Skin of body (tissue), 2 donors: Measurements from ENCODE around the gene DDX49. TPM values are rescaled to one million over a fixed set of nuclear protein-coding genes. Genes with fewer than 3 reads are reported as not detected.

Source experiments
- DNase-seq: peaks from one replicate; lab custom pipeline; 2025; lab: John Stamatoyannopoulos, UW
- total RNA-seq: library from RNA; depleted of rRNA; stranded (reverse); fragments of >200 nt; gene quantifications from one replicate; pipeline ENCODE4 v1.2.3, GENCODE V29; 2014

DDX49 gene
- total RNA-seq = 31.8 TPM

DNA sequence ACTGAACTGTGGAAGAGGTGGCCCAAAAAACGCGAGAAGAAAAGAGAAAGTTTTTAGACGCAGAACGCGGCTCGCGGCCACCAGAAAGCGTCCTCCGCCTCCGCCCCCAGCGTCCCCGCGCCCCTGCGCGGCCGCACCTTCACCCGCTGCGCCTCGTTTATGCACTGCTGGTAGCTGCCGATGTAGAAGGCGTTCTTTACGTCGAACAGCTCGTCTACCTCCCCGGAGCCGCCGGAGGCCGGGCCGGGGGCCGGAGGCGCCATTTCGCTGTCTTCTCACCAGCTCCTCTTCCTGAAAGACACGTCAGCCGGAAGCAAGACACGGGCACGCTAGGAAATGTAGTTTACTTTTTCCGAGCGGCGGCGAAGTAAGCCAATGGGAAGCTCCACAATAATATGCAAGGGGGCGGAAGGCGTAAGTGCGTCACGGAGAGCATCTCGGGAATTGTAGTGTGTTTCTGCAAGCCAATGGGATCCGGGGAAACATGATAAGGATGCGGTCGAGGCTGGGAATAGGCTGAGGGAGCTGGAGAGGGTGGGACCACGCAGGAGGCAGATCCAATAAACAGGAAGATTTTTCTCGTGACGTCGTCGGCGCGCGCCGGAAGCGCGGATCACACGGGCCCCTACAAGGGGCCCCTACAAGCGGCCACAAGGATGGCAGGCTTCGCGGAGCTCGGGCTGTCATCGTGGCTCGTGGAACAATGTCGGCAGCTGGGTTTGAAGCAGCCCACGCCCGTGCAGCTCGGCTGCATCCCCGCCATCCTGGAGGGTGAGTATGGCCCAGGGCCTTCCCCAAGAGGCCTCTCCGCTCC, at the start of gene DDX49, which contains the start of gene COPE:
Gene DDX49 (plus strand): TSS at position 630 of the 814 bp plus-strand sequence. CDS start 27 bp downstream, at position 657.
Gene COPE (minus strand): TSS at position 302 of the 814 bp plus-strand sequence. CDS start 39 bp downstream, at position 263.
- DNase-seq = peak; percentile 100

DNA sequence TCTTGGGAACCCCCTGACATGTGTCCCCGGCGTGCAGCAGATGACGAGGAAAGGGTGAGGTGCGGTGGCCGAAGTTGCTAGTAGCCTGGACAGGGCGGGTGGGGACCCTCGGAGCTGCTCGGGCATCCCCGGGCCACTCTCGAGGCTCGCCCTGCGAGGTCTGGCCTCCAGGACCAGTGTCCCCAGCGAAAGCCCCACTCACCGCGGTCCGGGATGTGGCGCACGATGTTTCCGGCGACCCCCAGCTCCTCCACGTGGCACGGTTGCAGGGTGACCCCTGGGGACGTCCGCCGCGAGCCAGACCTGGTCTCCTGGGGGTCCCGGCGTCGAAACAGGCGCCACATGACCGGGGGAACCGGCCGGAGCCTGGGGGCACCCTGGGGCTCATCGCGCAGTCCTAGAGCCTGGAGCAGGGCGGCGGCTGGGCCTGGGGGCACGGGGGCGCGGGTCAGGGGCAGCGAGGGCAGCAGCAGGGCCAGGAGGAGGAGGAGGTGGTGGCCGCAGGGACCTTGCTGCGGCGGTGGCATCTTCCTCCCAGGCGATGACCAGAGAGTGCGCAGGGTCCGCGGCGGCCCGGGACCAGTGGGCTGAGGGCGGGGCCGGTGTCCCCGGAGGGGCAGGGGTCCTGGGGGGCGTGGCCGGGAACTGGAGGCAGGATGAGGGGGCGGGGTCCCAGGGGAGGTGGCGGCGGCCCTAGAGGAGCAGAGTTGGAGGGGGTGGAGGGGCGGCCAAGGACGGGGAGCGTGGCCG, 49.6 kb upstream of the DDX49 start:
- DNase-seq = no peak

DNA sequence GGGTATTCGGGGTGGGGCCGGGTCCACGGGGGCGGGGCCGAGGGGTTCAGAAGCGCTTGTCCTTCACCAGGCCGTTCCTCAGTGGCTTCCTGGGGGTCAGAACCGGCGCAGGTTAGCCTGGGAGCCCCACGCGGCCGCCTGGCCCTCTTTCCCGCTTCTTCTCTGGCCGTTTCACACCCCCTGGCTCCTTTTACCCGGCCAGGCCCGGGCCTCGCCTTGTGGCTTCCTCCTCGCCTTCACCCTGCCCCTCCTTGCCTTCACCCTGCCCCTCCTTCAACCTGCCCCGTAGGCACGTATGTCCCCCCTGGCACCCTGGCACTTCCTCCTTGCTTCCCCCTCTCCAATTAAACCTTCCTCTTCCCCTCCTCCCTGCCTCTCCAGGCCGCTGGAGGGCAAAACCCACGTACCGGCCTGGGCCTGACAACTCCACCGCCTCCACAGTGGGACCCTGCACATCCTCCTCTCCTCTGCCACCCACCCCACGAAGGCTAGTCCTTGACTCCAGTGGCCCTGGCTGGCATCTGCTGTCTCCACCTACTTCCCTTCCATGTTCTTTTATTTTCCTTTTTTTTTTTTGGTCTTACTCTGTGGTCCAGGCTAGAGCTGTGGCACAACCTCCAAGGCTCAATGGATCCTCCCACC, 48.9 kb upstream of the DDX49 start:
- DNase-seq = no peak

DNA sequence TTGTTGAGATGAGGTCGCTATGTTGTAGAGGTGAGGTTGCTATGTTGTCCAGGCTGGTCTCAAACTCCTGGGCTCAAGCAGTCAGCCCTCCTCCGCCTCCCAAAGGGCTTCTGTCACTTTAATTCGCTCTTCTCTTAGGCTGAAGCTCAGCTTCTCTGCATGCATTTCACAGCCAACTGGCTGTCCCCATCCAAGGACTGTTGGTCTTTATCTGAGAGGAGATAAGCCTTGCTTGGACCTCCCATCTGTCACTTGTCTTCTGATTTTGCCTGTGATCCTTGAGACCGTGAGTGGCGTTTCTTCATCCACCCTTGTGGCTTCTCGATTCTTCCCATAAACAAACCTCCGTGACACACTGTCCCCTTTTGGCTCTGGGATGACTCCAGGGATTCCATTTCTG, 48.0 kb upstream of the DDX49 start:
- DNase-seq = no peak

- peak; percentile 26 for DNase-seq
Measured at GRCh38 chr19:18875726-18876125, 43.8 kb upstream of the DDX49 start.

GRCh38 chr19:18876865-18877264, 42.6 kb upstream of the DDX49 start:
- DNase-seq = no peak

DNA sequence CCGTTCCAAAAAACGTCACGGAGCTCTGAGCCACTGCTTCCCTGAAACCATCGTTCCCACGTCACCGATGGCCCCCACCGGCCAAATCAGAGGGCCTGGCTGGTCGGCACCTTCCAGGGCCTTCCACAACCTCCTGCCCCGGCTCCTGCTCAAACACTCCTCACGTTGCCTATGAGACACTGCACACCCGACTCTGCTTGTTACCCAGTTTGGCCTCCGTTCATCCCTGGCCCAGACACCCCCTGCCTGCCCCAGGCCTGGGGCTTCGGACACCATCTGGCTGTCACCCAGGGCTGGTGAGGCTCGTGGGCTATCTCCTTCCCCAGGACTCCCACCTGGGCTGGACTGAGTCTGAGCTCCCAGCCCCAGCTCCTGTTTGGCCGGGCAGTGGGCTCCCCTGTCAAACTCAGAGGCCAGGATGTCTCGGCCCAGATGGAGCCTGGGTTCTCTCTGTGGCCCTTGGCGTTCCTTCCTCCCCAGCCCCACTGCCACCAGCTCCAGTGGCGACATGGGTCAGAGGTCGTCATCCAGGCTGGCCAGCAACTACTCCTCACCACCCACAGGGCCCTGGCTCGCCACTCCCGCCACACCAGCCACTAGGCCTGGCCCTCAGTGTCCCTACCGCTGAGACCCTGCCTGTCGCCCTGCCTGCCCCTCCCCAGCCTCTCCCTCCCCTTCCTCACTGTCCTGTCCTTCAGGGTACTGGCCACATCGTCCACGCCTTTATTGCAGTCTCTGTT, 41.3 kb upstream of the DDX49 start:
- DNase-seq = no peak

- DNase-seq = no peak
Measured at GRCh38 chr19:18878858-18879578, 40.5 kb upstream of the DDX49 start.

DNA sequence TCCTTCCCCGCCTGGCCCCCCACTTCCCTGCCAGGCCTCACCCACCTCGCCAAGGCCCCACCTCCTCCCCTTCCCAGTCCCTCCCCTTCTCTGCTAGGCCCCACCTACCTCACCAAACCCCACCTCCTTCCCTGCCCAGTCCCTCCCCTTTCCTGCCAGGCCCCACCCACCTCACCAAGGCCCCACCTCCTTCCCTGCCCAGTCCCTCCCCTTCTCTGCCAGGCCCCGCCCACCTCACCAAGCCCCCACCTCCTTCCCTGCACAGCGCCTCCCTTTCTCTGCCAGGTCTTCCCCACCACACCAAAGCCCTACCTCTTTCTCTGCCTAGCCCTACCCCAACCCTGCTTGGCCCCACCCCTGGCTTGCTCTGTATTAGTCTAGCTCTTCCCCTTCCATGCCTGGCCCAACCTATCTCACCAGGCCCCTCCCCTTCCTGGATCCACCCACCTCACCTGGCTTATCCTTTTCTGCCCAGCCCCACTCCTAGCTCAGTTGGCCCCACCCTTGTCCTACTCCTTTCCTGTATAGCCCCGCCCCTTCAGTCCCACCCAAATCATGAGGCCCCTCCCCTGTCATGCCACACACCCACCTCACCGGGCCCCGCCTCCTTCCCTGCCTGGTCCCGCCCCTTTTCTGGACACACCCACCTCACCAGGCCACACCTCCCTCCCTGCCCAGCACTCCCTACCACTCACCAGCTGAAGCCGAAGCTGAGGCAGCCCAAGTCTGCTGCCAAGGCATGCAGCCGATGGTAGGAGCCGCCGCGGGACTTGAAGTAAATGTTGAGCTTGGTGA, 39.7 kb upstream of the DDX49 start:
- no peak for DNase-seq

- no peak for DNase-seq
Measured at GRCh38 chr19:18881491-18881890, 38.0 kb upstream of the DDX49 start.

- no peak for DNase-seq
Measured at GRCh38 chr19:18883526-18884304, 35.8 kb upstream of the DDX49 start.

DNA sequence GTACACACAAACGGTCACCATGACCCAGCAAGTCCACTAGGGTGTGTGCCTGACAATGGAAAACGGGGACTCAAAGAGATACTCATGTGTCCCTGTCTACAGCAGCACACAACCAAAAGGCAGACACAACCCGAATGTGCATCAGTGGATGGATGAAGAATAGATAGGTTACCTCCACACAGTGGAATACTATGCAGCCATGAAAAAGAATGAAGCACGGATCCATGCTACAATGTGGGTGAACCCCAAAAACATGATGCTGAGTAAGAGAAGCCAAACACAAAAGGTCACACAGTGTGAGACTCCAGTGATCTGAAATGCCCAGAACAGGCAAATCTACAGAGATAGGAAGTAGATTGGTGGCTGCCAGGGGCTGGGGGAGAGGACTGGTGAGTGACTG, 32.5 kb upstream of the DDX49 start:
- DNase-seq = no peak

- DNase-seq = no peak
Measured at GRCh38 chr19:18889949-18890745, 29.4 kb upstream of the DDX49 start.

DNA sequence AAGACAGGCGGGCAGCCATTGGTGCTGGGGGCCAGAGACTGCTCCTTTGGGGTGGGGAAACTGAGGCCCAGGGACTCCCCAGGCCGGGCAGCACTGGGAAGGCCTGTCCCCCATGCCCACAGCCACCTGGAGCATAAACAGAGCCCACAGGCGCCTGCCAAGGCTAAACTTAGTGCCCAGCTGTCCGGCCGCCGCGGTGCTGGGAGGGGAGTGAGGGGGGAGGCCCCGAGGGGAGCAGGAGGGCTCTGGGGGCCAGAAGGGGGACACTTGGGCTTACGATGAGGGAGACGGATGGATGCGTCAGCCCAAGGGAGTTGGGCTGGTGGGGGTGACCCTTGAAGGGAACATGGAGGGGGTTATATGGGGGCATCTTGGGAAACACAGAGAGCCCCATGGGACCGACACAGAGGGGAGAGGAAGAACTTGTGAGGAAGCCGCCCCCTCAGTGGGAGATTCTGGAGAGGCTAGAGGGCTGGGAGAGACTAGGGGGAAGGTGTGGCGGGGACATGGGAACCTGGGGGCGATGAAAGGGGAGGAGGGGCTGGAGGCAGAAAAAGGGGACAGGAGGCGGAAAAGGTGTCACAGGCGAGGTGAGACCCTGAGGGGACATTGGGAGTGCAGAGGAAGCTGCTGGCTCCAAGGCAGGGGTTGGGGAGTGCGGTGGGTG, 25.8 kb upstream of the DDX49 start:
- DNase-seq = no peak

- DNase-seq = peak; percentile 77
Measured at GRCh38 chr19:18894254-18895037, 25.1 kb upstream of the DDX49 start.

DNA sequence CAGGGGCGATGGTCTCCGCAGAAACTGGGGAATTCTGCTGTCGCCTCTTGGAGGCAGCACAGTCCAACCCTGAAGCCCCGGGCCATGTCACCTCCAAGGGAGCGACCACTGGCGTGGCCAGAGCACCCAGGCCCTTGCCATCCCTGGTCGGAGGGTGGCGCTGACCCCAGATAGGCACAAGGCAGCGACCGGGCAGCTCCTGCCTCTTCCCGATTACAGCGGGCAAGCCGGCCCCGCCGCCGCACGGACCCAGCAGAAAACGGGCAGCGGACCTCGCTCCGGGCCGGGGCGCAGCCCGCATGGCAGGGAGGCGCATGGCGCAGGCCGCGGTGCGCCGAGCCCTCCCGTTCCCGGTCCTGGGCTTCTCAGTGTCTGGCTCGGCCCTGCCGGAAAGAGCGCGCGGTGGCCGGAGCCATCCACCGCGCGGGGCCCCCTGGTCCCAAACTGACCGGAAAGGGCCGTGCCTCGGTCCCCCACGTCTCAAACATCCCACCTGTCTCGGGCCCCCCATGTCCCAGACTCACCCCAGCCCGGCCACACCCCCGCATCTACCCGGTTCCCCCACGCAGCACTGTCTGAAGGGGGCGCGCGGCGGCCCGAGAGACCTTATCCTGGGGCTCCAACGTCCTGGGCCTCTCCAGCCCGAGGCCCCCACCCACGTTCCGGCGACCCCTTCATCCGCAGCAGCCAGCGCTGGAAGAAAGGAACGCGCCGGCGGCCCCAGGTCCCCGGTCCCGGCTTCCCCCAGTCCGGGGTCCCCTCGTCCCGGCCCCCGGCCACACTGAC, 24.3 kb upstream of the DDX49 start:
- DNase-seq = no peak
